ENCODE measurements around the gene PLCB4.

Gene PLCB4

DNA sequence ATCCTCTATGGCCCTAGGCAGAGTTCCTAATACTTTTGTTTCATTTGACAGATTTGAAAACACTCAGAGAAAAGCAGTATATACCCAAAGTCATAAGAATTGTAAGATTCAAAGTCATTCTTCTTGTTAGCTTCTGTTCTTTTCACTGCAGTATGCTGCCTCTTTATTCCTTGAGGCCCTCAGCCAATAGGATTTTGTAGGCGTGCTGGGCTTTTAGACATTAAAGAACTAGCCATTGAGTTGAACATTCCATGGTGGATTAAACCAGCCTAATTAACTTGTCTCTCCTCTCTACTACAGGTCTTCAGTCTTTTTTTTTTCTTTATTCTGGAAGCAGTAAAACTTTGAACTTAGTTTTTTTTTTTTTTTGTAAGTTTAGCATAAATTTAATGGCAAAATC lies 186.3 kb downstream of the PLCB4 start:
- H3K4me3 ChIP-seq (ENCODE audit: low read depth, low read length): no peak overlapping the region
- TF ChIP-seq, protein P1, sequence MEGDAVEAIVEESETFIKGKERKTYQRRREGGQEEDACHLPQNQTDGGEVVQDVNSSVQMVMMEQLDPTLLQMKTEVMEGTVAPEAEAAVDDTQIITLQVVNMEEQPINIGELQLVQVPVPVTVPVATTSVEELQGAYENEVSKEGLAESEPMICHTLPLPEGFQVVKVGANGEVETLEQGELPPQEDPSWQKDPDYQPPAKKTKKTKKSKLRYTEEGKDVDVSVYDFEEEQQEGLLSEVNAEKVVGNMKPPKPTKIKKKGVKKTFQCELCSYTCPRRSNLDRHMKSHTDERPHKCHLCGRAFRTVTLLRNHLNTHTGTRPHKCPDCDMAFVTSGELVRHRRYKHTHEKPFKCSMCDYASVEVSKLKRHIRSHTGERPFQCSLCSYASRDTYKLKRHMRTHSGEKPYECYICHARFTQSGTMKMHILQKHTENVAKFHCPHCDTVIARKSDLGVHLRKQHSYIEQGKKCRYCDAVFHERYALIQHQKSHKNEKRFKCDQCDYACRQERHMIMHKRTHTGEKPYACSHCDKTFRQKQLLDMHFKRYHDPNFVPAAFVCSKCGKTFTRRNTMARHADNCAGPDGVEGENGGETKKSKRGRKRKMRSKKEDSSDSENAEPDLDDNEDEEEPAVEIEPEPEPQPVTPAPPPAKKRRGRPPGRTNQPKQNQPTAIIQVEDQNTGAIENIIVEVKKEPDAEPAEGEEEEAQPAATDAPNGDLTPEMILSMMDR (IDR thresholded peaks at IDR 0.05; ENCODE audit: low read depth, low read length): no peak

DNA sequence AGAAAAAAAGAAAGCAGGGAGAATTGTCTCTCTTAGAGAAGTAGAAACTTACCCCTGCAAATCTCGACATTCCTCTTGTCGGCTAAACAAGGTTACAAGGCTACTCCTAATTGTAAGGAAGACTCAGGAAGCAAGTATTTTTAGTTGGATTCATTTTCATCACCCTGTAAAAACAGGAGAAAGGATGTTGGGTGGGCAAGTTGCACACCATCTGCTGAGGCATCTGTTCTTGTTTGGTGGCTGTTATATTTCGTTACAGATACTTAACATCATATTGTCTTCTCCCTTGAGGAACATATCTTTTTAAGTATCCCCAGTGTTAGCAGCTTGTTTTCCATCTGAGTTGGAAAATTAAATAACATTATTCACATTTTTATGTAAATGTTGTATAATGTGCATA lies 187.5 kb downstream of the PLCB4 start:
- no peak overlapping the region for H3K4me3 ChIP-seq (ENCODE audit: low read depth, low read length)
- TF ChIP-seq, protein P1 (IDR thresholded peaks at IDR 0.05; ENCODE audit: low read depth, low read length): no peak

DNA sequence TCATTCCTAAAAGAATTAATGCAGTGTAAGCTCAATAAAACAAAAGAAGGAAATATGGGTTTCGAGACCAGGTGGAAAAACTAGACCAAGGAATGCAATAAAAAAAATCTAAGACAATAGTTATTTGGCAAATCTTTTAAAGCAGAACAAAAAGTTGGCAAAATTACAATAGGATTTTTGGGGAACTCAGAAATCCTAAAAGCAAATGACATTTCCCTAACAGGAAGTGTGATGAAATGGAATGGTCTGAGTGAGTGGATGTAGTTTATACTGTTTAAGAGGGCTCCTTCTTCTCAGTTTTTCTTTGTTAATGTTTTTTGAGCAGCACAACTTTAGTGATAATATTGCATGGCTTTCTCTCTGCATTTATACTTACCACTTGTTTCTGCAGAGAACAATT lies 190.0 kb downstream of the PLCB4 start:
- no peak overlapping the region for H3K4me3 ChIP-seq (ENCODE audit: low read depth, low read length)
- TF ChIP-seq, protein P1 (IDR thresholded peaks at IDR 0.05; ENCODE audit: low read depth, low read length): no peak

DNA sequence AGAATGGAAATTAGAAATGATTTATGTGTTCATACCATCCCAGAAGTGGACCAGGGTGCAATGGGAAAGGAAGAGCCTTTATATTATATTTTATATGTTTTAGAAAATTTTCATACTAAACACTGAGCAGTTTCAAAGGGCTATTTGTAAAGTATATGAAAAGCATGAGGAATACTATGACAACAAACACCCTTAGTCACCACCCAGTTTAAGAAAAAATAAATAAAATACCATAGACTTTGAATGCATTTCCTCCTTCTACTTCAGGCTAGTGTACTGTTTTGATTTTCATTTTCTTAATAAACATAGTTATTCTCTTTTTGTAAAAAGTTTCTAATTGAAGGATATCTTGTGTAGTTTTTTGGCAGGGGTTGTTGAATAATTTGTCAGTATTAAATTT lies 191.1 kb downstream of the PLCB4 start:
- TF ChIP-seq, protein P1 (IDR thresholded peaks at IDR 0.05; ENCODE audit: low read depth, low read length): no peak

DNA sequence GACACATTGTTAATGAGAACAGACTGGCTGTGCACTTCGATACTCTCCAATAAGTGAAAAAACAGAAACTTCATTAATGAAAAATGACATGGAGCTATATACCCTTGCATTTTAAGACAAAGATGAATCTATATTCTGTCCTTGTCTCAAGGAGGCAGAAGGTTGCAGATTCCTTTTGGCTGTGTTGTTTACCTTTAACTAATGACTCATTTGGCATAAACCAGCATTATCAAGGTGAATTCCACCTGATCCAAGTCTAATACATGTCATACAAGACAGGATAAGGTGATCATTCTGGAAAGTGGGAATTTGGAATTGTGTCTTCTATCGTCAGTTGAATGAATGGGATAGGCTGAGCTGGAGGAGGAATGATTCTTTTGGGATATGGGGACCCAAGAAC lies 192.9 kb downstream of the PLCB4 start:
- no peak overlapping the region for H3K4me3 ChIP-seq (ENCODE audit: low read depth, low read length)
- TF ChIP-seq, protein P1 (IDR thresholded peaks at IDR 0.05; ENCODE audit: low read depth, low read length): no peak

More for the DNA sequence above, 191.1 kb downstream of the PLCB4 start:
- no peak overlapping the region for H3K4me3 ChIP-seq (ENCODE audit: low read depth, low read length)

DNA sequence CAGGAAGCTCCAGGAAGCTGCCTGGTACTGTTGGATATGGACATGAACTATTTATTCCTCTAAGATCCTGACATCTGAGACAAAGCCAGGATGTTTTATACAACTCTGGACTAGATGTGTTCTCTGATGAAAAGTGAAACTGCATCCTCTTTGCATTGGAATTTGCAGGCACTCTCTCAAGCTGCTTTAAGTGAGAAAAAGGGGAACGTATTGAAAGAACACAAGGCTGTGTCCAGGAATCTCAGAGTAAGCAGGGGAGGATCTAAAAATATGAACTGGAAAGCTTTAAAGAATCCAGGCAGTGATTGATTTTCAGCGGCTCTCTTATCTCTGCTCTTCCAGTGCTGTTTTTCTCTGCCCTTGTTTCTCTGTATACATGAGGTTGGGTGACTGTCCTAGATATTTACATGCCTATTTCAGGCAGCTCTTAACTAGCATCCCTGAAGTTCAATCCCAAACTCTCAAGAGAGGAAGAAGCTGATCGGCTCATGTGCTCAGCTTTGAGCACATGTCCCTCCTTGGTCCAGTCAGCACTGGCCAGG lies 193.8 kb downstream of the PLCB4 start:
- TF ChIP-seq, protein P1 (IDR thresholded peaks at IDR 0.05; ENCODE audit: low read depth, low read length): no peak
- H3K4me3 ChIP-seq (ENCODE audit: low read depth, low read length): peak overlapping the region; percentile 45

DNA sequence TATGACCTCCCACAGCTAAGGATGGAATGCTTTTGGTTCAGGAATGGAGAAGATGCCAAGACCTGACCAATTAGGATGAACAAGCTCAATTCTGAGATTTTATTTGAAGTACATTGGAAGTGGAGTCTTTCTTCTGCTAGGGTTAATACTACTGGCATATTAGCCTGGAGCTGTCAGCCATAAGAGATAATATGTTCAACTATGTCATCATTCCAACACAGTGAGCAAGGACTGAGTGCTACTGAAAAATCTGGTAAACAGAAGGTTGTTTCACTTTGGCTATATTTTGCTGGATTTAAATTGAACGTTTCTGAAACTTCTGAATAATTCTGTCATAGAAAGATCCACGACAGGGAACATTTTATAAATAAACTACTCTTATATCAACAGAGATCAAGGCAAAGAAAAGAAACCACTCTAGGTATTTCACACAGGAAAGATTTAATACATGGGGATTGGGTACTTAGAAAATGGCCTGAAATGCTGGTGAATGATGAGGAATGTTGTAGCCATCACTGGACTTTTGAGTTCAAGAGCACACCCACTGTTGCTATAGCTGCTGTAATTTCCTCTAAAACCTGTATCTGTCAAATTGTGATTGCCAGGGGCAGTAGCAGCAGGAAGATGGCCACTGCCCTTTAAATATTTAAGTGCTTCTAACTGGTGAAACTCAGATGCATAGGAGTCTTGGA lies 200.5 kb downstream of the PLCB4 start:
- no peak overlapping the region for H3K4me3 ChIP-seq (ENCODE audit: low read depth, low read length)
- TF ChIP-seq, protein P1 (IDR thresholded peaks at IDR 0.05; ENCODE audit: low read depth, low read length): no peak
